Uterus (tissue), 4 donors: ENCODE results near the gene WDR20. TPM values are rescaled to one million over a fixed set of nuclear protein-coding genes. Genes with fewer than 3 reads are reported as not detected.

Experiments used
- DNase-seq, 2 donors: peaks; one replicate each; pipeline ENCODE4 v3.0.0-alpha.2; 2019 to 2020
- H3K27ac ChIP-seq, 2 donors: fragments of 200-600 bp; sonication (generic); 1 replicate in 1 of 2; 2 replicates in 1 of 2; pipeline ENCODE4 v1.5.1; 2016 to 2018
- H3K27me3 ChIP-seq, 2 donors: fragments of 200-600 bp; sonication (generic); one replicate each; pipeline ENCODE4 v1.5.1; 2018 to 2019; ENCODE audit warnings: control low read depth in 1 of 2
- H3K36me3 ChIP-seq, 2 donors: fragments of 200-600 bp; sonication (generic); one replicate each; pipeline ENCODE4 v1.5.1; 2019; ENCODE audit warnings: control low read depth in 1 of 2
- H3K4me1 ChIP-seq, 2 donors: fragments of 200-600 bp; sonication (generic); one replicate each; pipeline ENCODE4 v1.5.1; 2018 to 2019; ENCODE audit warnings: control low read depth in 1 of 2
- H3K4me3 ChIP-seq, 2 donors: fragments of 200-600 bp; sonication (generic); 1 replicate in 1 of 2; 2 replicates in 1 of 2; pipeline ENCODE4 v1.5.1; 2018 to 2019; ENCODE audit warnings: mild to moderate bottlenecking in 1 of 2
- H3K9me3 ChIP-seq, 2 donors: fragments of 200-600 bp; sonication (generic); one replicate each; pipeline ENCODE4 v1.5.1; 2019; ENCODE audit warnings: control low read depth in 1 of 2
- CTCF ChIP-seq, 4 experiments: fragments of 200-600 bp in 2 of 4; fragments of 450-650 bp in 2 of 4; sonication (generic) in 2 of 4; IDR thresholded peaks; one replicate each; pipeline ENCODE4 v1.5.1; 2016 to 2019; ENCODE audit warnings: antibody characterized with exemption in 4 of 4, mild to moderate bottlenecking in 2 of 4, moderate library complexity in 1 of 4
- POLR2A ChIP-seq, 2 donors: fragments of 450-650 bp; IDR thresholded peaks; one replicate each; pipeline ENCODE4 v1.6.1; 2016; ENCODE audit warnings: antibody characterized with exemption in 2 of 2, mild to moderate bottlenecking in 1 of 2, moderate library complexity in 1 of 2
- intact Hi-C: fragments of 100-400 bp; cut with DNase I; formaldehyde crosslinking; loops from one replicate; pipeline ENCODE4 v1.15.1; 2023; ENCODE audit warnings: low total_unique reads
- total RNA-seq, 4 donors: library from RNA; depleted of rRNA in 3 of 4; stranded (reverse); fragments of >200 nt in 3 of 4; gene quantifications; one replicate each; pipeline versions ENCODE4 v1.1.0 to v1.2.4, GENCODE V29; 2014 to 2023
- donor health status: DM: yes; HTN: yes; CAD: no.

The WDR20 gene
- total RNA-seq, 4 donors from 2014 or later = 45.9 to 81.8 (median 53.7) TPM

GRCh38 chr14:102218688-102219087, 79.0 kb downstream of the WDR20 start:
- no peaks in the 10 kb centered on the region for H3K4me1 ChIP-seq
- no peak for DNase-seq
- TF ChIP-seq POLR2A (IDR thresholded peaks at IDR 0.05) (no peak), CTCF (IDR thresholded peaks at IDR 0.05) (no peak)
- H3K27ac ChIP-seq = no peak overlapping the region
- no peaks in the 10 kb centered on the region for H3K36me3 ChIP-seq
- intact Hi-C loops = no loop called here
- no peak overlapping the region for H3K4me3 ChIP-seq
- no peaks in the 10 kb centered on the region for H3K27me3 ChIP-seq
- H3K9me3 ChIP-seq = no peaks in the 10 kb centered on the region

GRCh38 chr14:102219316-102219715, 79.6 kb downstream of the WDR20 start:
- Histone ChIP-seq H3K27ac (no peak overlapping the region), H3K4me1 (no peaks in the 10 kb centered on the region), H3K4me3 (no peak overlapping the region), H3K9me3 (no peaks in the 10 kb centered on the region), H3K36me3 (no peaks in the 10 kb centered on the region), H3K27me3 (no peaks in the 10 kb centered on the region)
- no peak for DNase-seq
- TF ChIP-seq POLR2A (IDR thresholded peaks at IDR 0.05) = no peak
- no peak for TF ChIP-seq CTCF (IDR thresholded peaks at IDR 0.05)
- intact Hi-C loops = no loop called here

GRCh38 chr14:102220031-102220430, 80.3 kb downstream of the WDR20 start:
- intact Hi-C loops = no loop called here
- Histone ChIP-seq H3K4me3 (no peak overlapping the region), H3K27ac (no peak overlapping the region), H3K27me3 (no peaks in the 10 kb centered on the region), H3K9me3 (no peaks in the 10 kb centered on the region), H3K36me3 (no peaks in the 10 kb centered on the region), H3K4me1 (no peaks in the 10 kb centered on the region)
- no peak for DNase-seq
- TF ChIP-seq POLR2A (IDR thresholded peaks at IDR 0.05) (no peak), CTCF (IDR thresholded peaks at IDR 0.05) (no peak)

GRCh38 chr14:102221026-102221425, 81.3 kb downstream of the WDR20 start:
- DNase-seq = no peak
- intact Hi-C loops = no loop called here
- TF ChIP-seq POLR2A (IDR thresholded peaks at IDR 0.05) (no peak), CTCF (IDR thresholded peaks at IDR 0.05) (no peak)
- Histone ChIP-seq H3K4me3 (no peak overlapping the region), H3K4me1 (no peaks in the 10 kb centered on the region), H3K27ac (no peak overlapping the region), H3K36me3 (no peaks in the 10 kb centered on the region), H3K27me3 (no peaks in the 10 kb centered on the region), H3K9me3 (no peaks in the 10 kb centered on the region)

GRCh38 chr14:102222009-102222575, 82.4 kb downstream of the WDR20 start:
- Histone ChIP-seq H3K4me3 (no peak overlapping the region), H3K4me1 (no peaks in the 10 kb centered on the region), H3K27me3 (no peaks in the 10 kb centered on the region), H3K9me3 (no peaks in the 10 kb centered on the region), H3K27ac (no peak overlapping the region), H3K36me3 (no peaks in the 10 kb centered on the region)
- TF ChIP-seq POLR2A (IDR thresholded peaks at IDR 0.05) (no peak), CTCF (IDR thresholded peaks at IDR 0.05) (no peak)
- intact Hi-C loops = no loop called here
- DNase-seq = no peak
